GM12872 (cell line): ENCODE results near the gene SYT8.

Experiments used
- CTCF ChIP-seq: IDR thresholded peaks from 3 replicates; pipeline ENCODE4 v1.5.1; 2011; ENCODE audit warnings: low read depth, mild to moderate bottlenecking, low read length, moderate library complexity; ENCODE audit not compliant: insufficient read depth

SYT8 gene

GRCh38 chr11:1879342-1879940, 44.7 kb downstream of the SYT8 start:
- TF ChIP-seq CTCF, result no peak

DNA sequence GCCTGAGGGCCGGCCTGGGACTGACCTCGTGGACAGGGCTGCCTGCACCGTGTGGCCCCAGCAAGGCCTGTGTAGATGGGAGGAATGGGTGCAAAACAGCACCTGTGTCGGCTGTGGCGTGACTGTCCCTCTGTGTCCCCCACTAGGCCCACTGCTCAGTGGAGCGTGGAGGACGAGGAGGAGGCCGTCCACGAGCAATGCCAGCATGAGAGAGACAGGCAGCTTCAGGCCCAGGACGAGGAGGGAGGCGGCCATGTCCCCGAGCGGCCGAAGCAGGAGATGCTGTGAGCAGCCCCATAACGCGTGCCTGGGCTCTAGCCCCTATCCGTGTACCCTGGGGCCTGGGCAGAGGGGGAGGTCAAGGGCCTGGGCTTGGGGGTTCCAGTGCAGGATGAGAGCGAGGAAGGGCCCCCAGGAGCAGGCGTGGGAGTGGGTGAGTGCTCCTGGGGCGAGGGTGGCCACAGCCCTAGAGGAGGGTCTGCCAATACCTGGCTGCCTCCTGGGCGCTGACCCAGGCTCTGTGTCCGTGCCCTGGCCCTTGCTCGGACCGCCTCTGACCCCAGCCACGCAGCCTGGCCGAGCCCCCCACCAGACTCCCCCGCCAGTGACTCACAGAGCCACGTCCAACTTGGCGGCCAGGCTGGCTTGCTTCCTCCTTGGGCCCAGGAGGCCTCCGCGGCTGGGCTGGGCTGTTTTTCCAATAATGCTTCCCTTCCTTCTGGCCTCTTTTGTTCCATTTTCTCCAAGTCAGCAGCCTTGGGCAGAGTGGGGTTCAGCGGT, 45.3 kb downstream of the SYT8 start:
- TF ChIP-seq CTCF, result no peak

- TF ChIP-seq CTCF, result no peak
These were observed 46.1 kb downstream of the SYT8 start for GRCh38 chr11:1880746-1881441.

DNA sequence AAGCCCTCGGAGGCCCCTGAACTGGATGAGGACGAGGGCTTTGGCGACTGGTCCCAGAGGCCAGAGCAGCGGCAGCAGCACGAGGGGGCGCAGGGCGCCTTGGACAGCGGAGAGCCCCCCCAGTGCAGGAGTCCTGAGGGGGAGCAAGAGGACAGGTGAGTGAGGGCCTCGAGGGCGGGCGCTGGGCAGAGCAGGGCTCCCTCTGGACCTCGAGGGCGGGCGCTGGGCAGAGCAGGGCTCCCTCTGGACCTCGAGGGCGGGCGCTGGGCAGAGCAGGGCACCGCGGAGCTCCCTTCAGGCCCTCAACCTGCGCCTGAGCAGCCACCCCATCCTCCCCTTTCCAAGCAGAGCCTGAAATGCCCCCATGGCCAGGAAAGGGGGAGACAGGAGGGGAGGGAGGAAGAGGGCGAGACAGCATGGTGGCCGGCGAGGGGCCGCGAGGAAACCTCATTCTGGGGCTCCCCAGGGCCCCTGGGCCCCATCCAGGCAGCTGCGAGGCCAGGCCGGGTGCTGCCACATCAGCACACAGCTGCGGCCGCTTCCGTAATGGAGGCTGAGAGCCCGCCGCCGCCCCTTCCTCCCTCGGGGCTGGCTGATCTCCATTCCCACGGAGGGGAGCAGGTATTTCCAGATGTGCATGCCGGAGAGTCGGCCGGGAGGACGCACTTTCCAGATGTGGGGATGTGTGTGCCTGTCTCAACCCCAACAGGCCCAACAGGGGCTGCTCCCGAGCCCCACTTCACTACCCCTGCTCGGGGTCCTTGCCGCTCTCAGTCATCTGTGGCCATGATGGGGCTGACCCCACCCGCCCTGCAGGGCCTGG, 46.9 kb downstream of the SYT8 start:
- TF ChIP-seq CTCF, result no peak

GRCh38 chr11:1882265-1883238, 47.8 kb downstream of the SYT8 start:
- peak; percentile 87 for TF ChIP-seq CTCF

- TF ChIP-seq CTCF, result no peak
These were observed 48.8 kb downstream of the SYT8 start for GRCh38 chr11:1883346-1884302.
